CD4-positive, alpha-beta T cell (primary cell): ENCODE measurements around the gene KLF18. TPM values are rescaled to one million over a fixed set of nuclear protein-coding genes. Genes with fewer than 3 reads are reported as not detected.

Source experiments
- ATAC-seq: fragments of 200-7000 bp; cut with Tn5 transposase; one replicate; pipeline ENCODE4 v1.10.0; 2022; ENCODE audit warnings: mild to moderate bottlenecking; ENCODE audit not compliant: poor library complexity
- CTCF ChIA-PET: fragments of 350-600 bp; sonication (Branson Sonifier 250); formaldehyde crosslinking; loops from one replicate; lab custom pipeline; 2021; ENCODE audit warnings: antibody characterized with exemption, inconsistent platforms; lab: Charles Lee
- POLR2A ChIA-PET: fragments of 350-600 bp; sonication (Branson Sonifier 250); formaldehyde crosslinking; loops from one replicate; lab custom pipeline; 2021; ENCODE audit warnings: antibody characterized with exemption, inconsistent platforms; lab: Charles Lee
- DNase-seq, 14 experiments: peaks; one replicate each; pipeline ENCODE4 v3.0.0-alpha.2; 2013 to 2020; ENCODE audit warnings: mixed read lengths in 2 of 14
- H3K27ac ChIP-seq, 2 donors: one replicate each; pipeline versions ENCODE4 v1.5.1 to v1.7.0; 2013; ENCODE audit warnings: low read length in 2 of 2, low read depth in 1 of 2, mild to moderate bottlenecking in 1 of 2
- H3K27me3 ChIP-seq, 2 experiments: 1 replicate in 1 of 2; 2 replicates in 1 of 2; pipeline versions ENCODE4 v1.6.1 to v1.7.0; 2013; ENCODE audit warnings: low read length in 2 of 2, control low read depth in 1 of 2, mild to moderate bottlenecking in 1 of 2, moderate library complexity in 1 of 2; ENCODE audit not compliant: insufficient read depth in 2 of 2, control insufficient read depth in 1 of 2
- H3K36me3 ChIP-seq: one replicate; pipeline ENCODE4 v1.6.1; 2013; ENCODE audit warnings: low read length, control low read depth; ENCODE audit not compliant: insufficient read depth
- H3K4me1 ChIP-seq: one replicate; pipeline ENCODE4 v1.6.1; 2013; ENCODE audit warnings: low read length, control low read depth; ENCODE audit not compliant: insufficient read depth
- H3K4me3 ChIP-seq: one replicate; pipeline ENCODE4 v1.5.1; 2013; ENCODE audit warnings: mild to moderate bottlenecking, low read length, moderate library complexity
- H3K9me3 ChIP-seq, 2 experiments: 1 replicate in 1 of 2; 2 replicates in 1 of 2; pipeline versions ENCODE4 v1.6.1 to v1.7.0; 2013; ENCODE audit warnings: low read length in 2 of 2, mild to moderate bottlenecking in 2 of 2, control low read depth in 1 of 2, moderate library complexity in 1 of 2; ENCODE audit not compliant: control insufficient read depth in 1 of 2, insufficient read depth in 1 of 2
- H3K27ac Mint-ChIP-seq: one replicate; pipeline ENCODE4 v1.8.0; 2020; ENCODE audit warnings: mixed read lengths
- H3K27me3 Mint-ChIP-seq: one replicate; pipeline ENCODE4 v1.8.0; 2021; ENCODE audit warnings: mixed read lengths
- H3K36me3 Mint-ChIP-seq: one replicate; pipeline ENCODE4 v1.8.0; 2021; ENCODE audit warnings: low read depth, mixed read lengths
- H3K4me1 Mint-ChIP-seq: one replicate; pipeline ENCODE4 v1.8.0; 2021; ENCODE audit warnings: low read depth, mixed read lengths
- H3K4me3 Mint-ChIP-seq: one replicate; pipeline ENCODE4 v1.8.0; 2020; ENCODE audit warnings: mild to moderate bottlenecking, mixed read lengths
- H3K9me3 Mint-ChIP-seq: one replicate; pipeline ENCODE4 v1.8.0; 2020; ENCODE audit warnings: mixed read lengths
- intact Hi-C, 2 experiments: fragments of 100-400 bp; cut with DNase I in 1 of 2; cut with micrococcal nuclease in 1 of 2; formaldehyde crosslinking; loops; one replicate each; pipeline versions ENCODE4 v1.15.1 to v1.9.0; 2023 to 2025; cut with DNase I, micrococcal nuclease
- total RNA-seq, 174 experiments: library from RNA in 2 of 174; stranded (reverse) in 2 of 174; gene quantifications; one replicate each; pipeline ENCODE4 v1.2.3 and lab custom pipeline; 2021 to 2026
- TF ChIP-seq, protein P1 (sequence below): fragments of 200-600 bp; IDR thresholded peaks from one replicate; pipeline ENCODE4 v1.8.0; 2022; ENCODE audit warnings: antibody characterized with exemption, mild to moderate bottlenecking

The KLF18 gene
- total RNA-seq, 2 experiments from 2014 or later = not detected

- no peaks in the 10 kb centered on the region for H3K36me3 ChIP-seq
- H3K4me1 ChIP-seq = no peaks in the 10 kb centered on the region
- Mint-ChIP-seq H3K4me3 (no peak overlapping the region), H3K4me1 (no peaks in the 10 kb centered on the region), H3K36me3 (no peaks in the 10 kb centered on the region), H3K9me3 (no peaks in the 10 kb centered on the region), H3K27me3 (no peaks in the 10 kb centered on the region), H3K27ac (no peak overlapping the region)
- intact Hi-C loops = no loop called here
- TF ChIP-seq, protein P1, sequence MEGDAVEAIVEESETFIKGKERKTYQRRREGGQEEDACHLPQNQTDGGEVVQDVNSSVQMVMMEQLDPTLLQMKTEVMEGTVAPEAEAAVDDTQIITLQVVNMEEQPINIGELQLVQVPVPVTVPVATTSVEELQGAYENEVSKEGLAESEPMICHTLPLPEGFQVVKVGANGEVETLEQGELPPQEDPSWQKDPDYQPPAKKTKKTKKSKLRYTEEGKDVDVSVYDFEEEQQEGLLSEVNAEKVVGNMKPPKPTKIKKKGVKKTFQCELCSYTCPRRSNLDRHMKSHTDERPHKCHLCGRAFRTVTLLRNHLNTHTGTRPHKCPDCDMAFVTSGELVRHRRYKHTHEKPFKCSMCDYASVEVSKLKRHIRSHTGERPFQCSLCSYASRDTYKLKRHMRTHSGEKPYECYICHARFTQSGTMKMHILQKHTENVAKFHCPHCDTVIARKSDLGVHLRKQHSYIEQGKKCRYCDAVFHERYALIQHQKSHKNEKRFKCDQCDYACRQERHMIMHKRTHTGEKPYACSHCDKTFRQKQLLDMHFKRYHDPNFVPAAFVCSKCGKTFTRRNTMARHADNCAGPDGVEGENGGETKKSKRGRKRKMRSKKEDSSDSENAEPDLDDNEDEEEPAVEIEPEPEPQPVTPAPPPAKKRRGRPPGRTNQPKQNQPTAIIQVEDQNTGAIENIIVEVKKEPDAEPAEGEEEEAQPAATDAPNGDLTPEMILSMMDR = no peak
- no peak overlapping the region for H3K4me3 ChIP-seq
- POLR2A ChIA-PET = no interaction called here
- H3K27me3 ChIP-seq = no peaks in the 10 kb centered on the region
- H3K27ac ChIP-seq = no peak overlapping the region
- CTCF ChIA-PET = no interaction called here
- ATAC-seq (no peak), DNase-seq (no peak)
- H3K9me3 ChIP-seq = no peaks in the 10 kb centered on the region
These were observed 16.5 kb upstream of the KLF18 start for GRCh38 chr1:44157903-44158302.

- intact Hi-C loops = no loop called here
- ChIA-PET POLR2A (no interaction called here), CTCF (no interaction called here)
- Histone ChIP-seq H3K4me3 (no peak overlapping the region), H3K36me3 (no peaks in the 10 kb centered on the region), H3K27me3 (peaks cover 3 to 10% of the 10 kb centered on the region in 2 experiments), H3K27ac (no peak overlapping the region), H3K9me3 (no peaks in the 10 kb centered on the region), H3K4me1 (no peaks in the 10 kb centered on the region)
- TF ChIP-seq, protein P1 = no peak
- Mint-ChIP-seq H3K4me3 (no peak overlapping the region), H3K27me3 (peaks cover 26% of the 10 kb centered on the region), H3K9me3 (no peaks in the 10 kb centered on the region), H3K36me3 (no peaks in the 10 kb centered on the region), H3K4me1 (no peaks in the 10 kb centered on the region), H3K27ac (no peak overlapping the region)
- DNase-seq = no peak
- no peak for ATAC-seq
These were observed 12.6 kb upstream of the KLF18 start for GRCh38 chr1:44154049-44154448.

DNA sequence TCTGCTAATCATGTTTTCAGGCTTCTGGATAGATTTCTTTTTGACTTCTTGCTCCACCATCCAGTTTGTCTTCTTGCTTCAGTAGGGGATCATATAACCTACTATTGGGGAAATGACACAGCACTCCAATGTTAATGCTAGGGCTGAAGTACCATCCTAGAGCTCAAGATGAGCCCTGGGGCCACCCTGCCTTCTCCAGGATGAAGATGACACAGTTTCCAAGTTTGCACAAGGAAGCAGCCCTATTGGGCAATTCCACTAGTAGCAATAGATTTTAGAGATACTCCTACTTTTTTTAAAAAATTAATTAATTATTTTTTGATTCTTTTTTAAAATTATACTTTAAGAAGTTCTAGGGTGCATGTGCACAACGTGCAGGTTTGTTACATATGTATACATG, 11.3 kb upstream of the KLF18 start:
- Mint-ChIP-seq H3K27ac (no peak overlapping the region), H3K36me3 (no peaks in the 10 kb centered on the region), H3K9me3 (no peaks in the 10 kb centered on the region), H3K4me3 (no peak overlapping the region), H3K27me3 (peaks cover 26% of the 10 kb centered on the region), H3K4me1 (no peaks in the 10 kb centered on the region)
- ATAC-seq = no peak
- ChIA-PET CTCF (no interaction called here), POLR2A (no interaction called here)
- intact Hi-C loops = no loop called here
- H3K4me3 ChIP-seq = no peak overlapping the region
- H3K27ac ChIP-seq = no peak overlapping the region
- H3K27me3 ChIP-seq = peaks cover 3 to 10% of the 10 kb centered on the region in 2 experiments
- H3K9me3 ChIP-seq = no peaks in the 10 kb centered on the region
- no peaks in the 10 kb centered on the region for H3K36me3 ChIP-seq
- no peaks in the 10 kb centered on the region for H3K4me1 ChIP-seq
- no peak for DNase-seq
- TF ChIP-seq, protein P1 = no peak
